ENCODE results near the gene ARL2BP.

DNA sequence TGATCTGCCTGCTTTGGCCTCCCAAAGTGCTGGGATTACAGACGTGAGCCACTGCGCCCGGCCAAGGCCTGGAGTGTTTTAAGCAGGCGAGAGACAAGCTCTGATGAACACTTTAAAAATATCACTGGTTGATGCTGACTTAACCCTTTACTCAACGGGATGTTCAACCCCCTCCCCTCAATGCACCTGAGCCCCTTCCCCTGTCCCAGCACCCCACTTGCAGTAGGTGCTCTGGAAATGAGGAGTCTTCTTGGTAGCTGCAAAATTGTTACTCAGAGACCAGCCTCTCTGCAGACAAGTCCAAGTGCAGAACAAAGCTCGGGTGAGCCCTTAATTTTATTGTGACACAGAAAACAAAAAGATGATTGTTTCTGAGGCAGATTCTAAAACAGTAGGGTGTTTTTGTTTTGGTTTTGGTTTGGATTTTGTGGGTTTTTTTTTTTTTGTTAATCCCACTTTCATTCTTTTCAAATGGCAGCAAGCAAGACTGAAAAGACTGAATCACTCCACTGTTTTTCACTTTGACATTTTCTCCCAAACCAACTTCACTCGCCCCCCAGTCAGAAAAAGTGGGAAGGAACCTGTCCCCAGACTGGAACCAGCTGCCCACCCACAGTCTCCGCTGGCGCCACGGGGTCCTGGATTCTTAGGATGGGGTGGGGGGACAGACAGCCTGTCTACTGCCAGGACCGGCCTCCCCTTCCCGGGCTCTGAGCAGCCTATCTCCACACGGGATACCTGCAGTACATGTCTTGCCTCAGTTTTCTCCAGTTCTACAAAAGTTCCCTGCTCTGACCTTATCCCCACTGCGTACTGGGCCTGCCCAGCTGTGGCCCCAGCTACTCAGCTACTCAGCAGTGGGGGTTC lies 44.6 kb downstream of the ARL2BP start:
- TF ChIP-seq, protein P1, sequence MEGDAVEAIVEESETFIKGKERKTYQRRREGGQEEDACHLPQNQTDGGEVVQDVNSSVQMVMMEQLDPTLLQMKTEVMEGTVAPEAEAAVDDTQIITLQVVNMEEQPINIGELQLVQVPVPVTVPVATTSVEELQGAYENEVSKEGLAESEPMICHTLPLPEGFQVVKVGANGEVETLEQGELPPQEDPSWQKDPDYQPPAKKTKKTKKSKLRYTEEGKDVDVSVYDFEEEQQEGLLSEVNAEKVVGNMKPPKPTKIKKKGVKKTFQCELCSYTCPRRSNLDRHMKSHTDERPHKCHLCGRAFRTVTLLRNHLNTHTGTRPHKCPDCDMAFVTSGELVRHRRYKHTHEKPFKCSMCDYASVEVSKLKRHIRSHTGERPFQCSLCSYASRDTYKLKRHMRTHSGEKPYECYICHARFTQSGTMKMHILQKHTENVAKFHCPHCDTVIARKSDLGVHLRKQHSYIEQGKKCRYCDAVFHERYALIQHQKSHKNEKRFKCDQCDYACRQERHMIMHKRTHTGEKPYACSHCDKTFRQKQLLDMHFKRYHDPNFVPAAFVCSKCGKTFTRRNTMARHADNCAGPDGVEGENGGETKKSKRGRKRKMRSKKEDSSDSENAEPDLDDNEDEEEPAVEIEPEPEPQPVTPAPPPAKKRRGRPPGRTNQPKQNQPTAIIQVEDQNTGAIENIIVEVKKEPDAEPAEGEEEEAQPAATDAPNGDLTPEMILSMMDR (IDR thresholded peaks at IDR 0.05): no peak
- no peak for TF ChIP-seq POLR2A (IDR thresholded peaks at IDR 0.05)
